ENCODE results near the gene ANKRD16.
"Not testable (repeated sequence)": the region's sequence is repeated elsewhere in the genome, so short reads cannot be mapped to it uniquely, and the experiment has no call there.

The ANKRD16 gene

GRCh38 chr10:5885619-5886018, 4.1 kb downstream of the ANKRD16 start:
- TF ChIP-seq CTCF (IDR thresholded peaks at IDR 0.05; ENCODE audit: borderline replicate concordance, insufficient read depth, low read depth, low read length) = no peak
- H3K4me3 ChIP-seq (ENCODE audit: low read depth, low read length) = no peak overlapping the region

GRCh38 chr10:5882961-5883360, 6.7 kb downstream of the ANKRD16 start:
- no peak for TF ChIP-seq CTCF (IDR thresholded peaks at IDR 0.05; ENCODE audit: borderline replicate concordance, insufficient read depth, low read depth, low read length)
- H3K4me3 ChIP-seq (ENCODE audit: low read depth, low read length) = no peak overlapping the region

GRCh38 chr10:5877041-5877440, 12.7 kb downstream of the ANKRD16 start:
- H3K4me3 ChIP-seq (ENCODE audit: low read depth, low read length) = not testable (repeated sequence)

GRCh38 chr10:5876181-5876768, 13.4 kb downstream of the ANKRD16 start:
- TF ChIP-seq CTCF (IDR thresholded peaks at IDR 0.05; ENCODE audit: borderline replicate concordance, insufficient read depth, low read depth, low read length) = no peak
- no peak overlapping the region for H3K4me3 ChIP-seq (ENCODE audit: low read depth, low read length)

- TF ChIP-seq CTCF (IDR thresholded peaks at IDR 0.05; ENCODE audit: borderline replicate concordance, insufficient read depth, low read depth, low read length) = peak; percentile 49; the same call in 1 of the 2 replicates
- no peak overlapping the region for H3K4me3 ChIP-seq (ENCODE audit: low read depth, low read length)
Measured at GRCh38 chr10:5873515-5873995, 16.1 kb downstream of the ANKRD16 start.

GRCh38 chr10:5871596-5871995, 18.1 kb downstream of the ANKRD16 start:
- H3K4me3 ChIP-seq (ENCODE audit: low read depth, low read length) = no peak overlapping the region
- TF ChIP-seq CTCF (IDR thresholded peaks at IDR 0.05; ENCODE audit: borderline replicate concordance, insufficient read depth, low read depth, low read length) = no peak

GRCh38 chr10:5869156-5869555, 20.5 kb downstream of the ANKRD16 start:
- TF ChIP-seq CTCF (IDR thresholded peaks at IDR 0.05; ENCODE audit: borderline replicate concordance, insufficient read depth, low read depth, low read length) = no peak
- H3K4me3 ChIP-seq (ENCODE audit: low read depth, low read length) = no peak overlapping the region

- H3K4me3 ChIP-seq (ENCODE audit: low read depth, low read length) = not testable (repeated sequence)
Measured at GRCh38 chr10:5868383-5868782, 21.3 kb downstream of the ANKRD16 start.

GRCh38 chr10:5867091-5867615, 22.5 kb downstream of the ANKRD16 start:
- H3K4me3 ChIP-seq (ENCODE audit: low read depth, low read length) = not testable (repeated sequence)

GRCh38 chr10:5866451-5867081, 23.1 kb downstream of the ANKRD16 start:
- H3K4me3 ChIP-seq (ENCODE audit: low read depth, low read length) = not testable (repeated sequence)

GRCh38 chr10:5862981-5863685, 26.6 kb downstream of the ANKRD16 start:
- not testable (repeated sequence) for H3K4me3 ChIP-seq (ENCODE audit: low read depth, low read length)

All from GM12875 (cell line).